Peyer's patch (tissue), 4 donors: ENCODE results near the gene EDN2.

Experiments used
- POLR2A ChIP-seq, 2 donors: fragments of 450-650 bp; IDR thresholded peaks; one replicate each; pipeline ENCODE4 v1.5.1; 2017; ENCODE audit warnings: antibody characterized with exemption in 2 of 2, mild to moderate bottlenecking in 2 of 2, moderate library complexity in 2 of 2
- TF ChIP-seq, protein P1 (sequence below), 6 experiments: fragments of 450-650 bp in 4 of 6; fragments of 200-600 bp in 2 of 6; sonication (generic) in 1 of 6; IDR thresholded peaks; one replicate each; pipeline ENCODE4 v1.5.1; 2017 to 2019; ENCODE audit warnings: antibody characterized with exemption in 6 of 6, mild to moderate bottlenecking in 3 of 6, moderate library complexity in 1 of 6

GRCh38 chr1:41444785-41445184 lies 39.7 kb downstream of the EDN2 start:
- no peak for TF ChIP-seq POLR2A (IDR thresholded peaks at IDR 0.05)
- TF ChIP-seq, protein P1, sequence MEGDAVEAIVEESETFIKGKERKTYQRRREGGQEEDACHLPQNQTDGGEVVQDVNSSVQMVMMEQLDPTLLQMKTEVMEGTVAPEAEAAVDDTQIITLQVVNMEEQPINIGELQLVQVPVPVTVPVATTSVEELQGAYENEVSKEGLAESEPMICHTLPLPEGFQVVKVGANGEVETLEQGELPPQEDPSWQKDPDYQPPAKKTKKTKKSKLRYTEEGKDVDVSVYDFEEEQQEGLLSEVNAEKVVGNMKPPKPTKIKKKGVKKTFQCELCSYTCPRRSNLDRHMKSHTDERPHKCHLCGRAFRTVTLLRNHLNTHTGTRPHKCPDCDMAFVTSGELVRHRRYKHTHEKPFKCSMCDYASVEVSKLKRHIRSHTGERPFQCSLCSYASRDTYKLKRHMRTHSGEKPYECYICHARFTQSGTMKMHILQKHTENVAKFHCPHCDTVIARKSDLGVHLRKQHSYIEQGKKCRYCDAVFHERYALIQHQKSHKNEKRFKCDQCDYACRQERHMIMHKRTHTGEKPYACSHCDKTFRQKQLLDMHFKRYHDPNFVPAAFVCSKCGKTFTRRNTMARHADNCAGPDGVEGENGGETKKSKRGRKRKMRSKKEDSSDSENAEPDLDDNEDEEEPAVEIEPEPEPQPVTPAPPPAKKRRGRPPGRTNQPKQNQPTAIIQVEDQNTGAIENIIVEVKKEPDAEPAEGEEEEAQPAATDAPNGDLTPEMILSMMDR (IDR thresholded peaks at IDR 0.05) = no peak
